Activated T-cell treated with anti-CD3 and anti-CD28 coated beads, Interleukin-2, amount 50 U/mL, for 1 hour (primary cell): ENCODE data around the gene MYLK2.

ENCODE experiments used
- DNase-seq: peaks from one replicate; pipeline ENCODE4 v3.0.0-alpha.2; 2020

MYLK2 gene

GRCh38 chr20:31858760-31859083 lies 39.6 kb downstream of the MYLK2 start:
- DNase-seq = peak; percentile 1

GRCh38 chr20:31859266-31859997 lies 40.3 kb downstream of the MYLK2 start:
- DNase-seq = peak; percentile 8

GRCh38 chr20:31859998-31860380 lies 40.8 kb downstream of the MYLK2 start:
- DNase-seq = peak; percentile 4

GRCh38 chr20:31860390-31861134 lies 41.4 kb downstream of the MYLK2 start:
- no peak for DNase-seq

GRCh38 chr20:31861135-31861384 lies 41.9 kb downstream of the MYLK2 start:
- DNase-seq = no peak

- peak; percentile 66 for DNase-seq
Observed at GRCh38 chr20:31861385-31862156, 42.4 kb downstream of the MYLK2 start.

GRCh38 chr20:31862157-31862470 lies 43.0 kb downstream of the MYLK2 start:
- DNase-seq = no peak

GRCh38 chr20:31862506-31862905 lies 43.4 kb downstream of the MYLK2 start:
- peak; percentile 13 for DNase-seq

- peak; percentile 10 for DNase-seq
Observed at GRCh38 chr20:31863296-31864085, 44.3 kb downstream of the MYLK2 start.

GRCh38 chr20:31864521-31865400 lies 45.6 kb downstream of the MYLK2 start:
- DNase-seq = peak; percentile 5

- DNase-seq = no peak
Observed at GRCh38 chr20:31866221-31866620, 47.1 kb downstream of the MYLK2 start.

GRCh38 chr20:31868853-31869672 lies 49.9 kb downstream of the MYLK2 start:
- DNase-seq = no peak

GRCh38 chr20:31869673-31869941 lies 50.5 kb downstream of the MYLK2 start:
- DNase-seq = no peak

GRCh38 chr20:31869942-31870725 lies 51.0 kb downstream of the MYLK2 start, which contains the start of the genes DUSP15 and TTLL9:
Gene DUSP15 (minus strand): TSS chr20:31870527. CDS start chr20:31870337, 190 bp downstream.
Gene TTLL9 (plus strand): TSS chr20:31870634. CDS start chr20:31871127, 493 bp downstream.
- DNase-seq = peak; percentile 31

GRCh38 chr20:31870726-31871617 lies 51.8 kb downstream of the MYLK2 start:
- no peak for DNase-seq

- DNase-seq = no peak
Observed at GRCh38 chr20:31871618-31871954, 52.4 kb downstream of the MYLK2 start.

- DNase-seq = no peak
Observed at GRCh38 chr20:31872406-31872805, 53.2 kb downstream of the MYLK2 start.

GRCh38 chr20:31875671-31876070 lies 56.5 kb downstream of the MYLK2 start:
- DNase-seq = no peak

- DNase-seq = no peak
Observed at GRCh38 chr20:31877684-31878083, 58.5 kb downstream of the MYLK2 start.
